Endothelial cell (in vitro differentiated cells): ENCODE data around the gene KLHL26. TPM values are rescaled to one million over a fixed set of nuclear protein-coding genes. Genes with fewer than 3 reads are reported as not detected.

Experiments
- DNase-seq: peaks from one replicate; pipeline ENCODE4 v3.0.0; 2021; ENCODE audit warnings: low spot score
- H3K27ac Mint-ChIP-seq: one replicate; pipeline ENCODE4 v1.8.0; 2021; ENCODE audit warnings: mixed read lengths, inconsistent platforms; ENCODE audit not compliant: unreplicated experiment
- H3K27me3 Mint-ChIP-seq: one replicate; pipeline ENCODE4 v1.8.0; 2021; ENCODE audit warnings: mild to moderate bottlenecking, moderate library complexity, mixed read lengths, inconsistent platforms; ENCODE audit not compliant: unreplicated experiment
- H3K36me3 Mint-ChIP-seq: one replicate; pipeline ENCODE4 v1.8.0; 2021; ENCODE audit warnings: mild to moderate bottlenecking, low read depth, mixed read lengths, inconsistent platforms; ENCODE audit not compliant: unreplicated experiment
- H3K4me1 Mint-ChIP-seq: one replicate; pipeline ENCODE4 v1.8.0; 2021; ENCODE audit warnings: mild to moderate bottlenecking, mixed read lengths, inconsistent platforms; ENCODE audit not compliant: unreplicated experiment
- H3K4me3 Mint-ChIP-seq: one replicate; pipeline ENCODE4 v1.8.0; 2021; ENCODE audit warnings: mild to moderate bottlenecking, mixed read lengths, inconsistent platforms; ENCODE audit not compliant: unreplicated experiment
- H3K9me3 Mint-ChIP-seq: one replicate; pipeline ENCODE4 v1.8.0; 2021; ENCODE audit warnings: mixed read lengths, inconsistent platforms; ENCODE audit not compliant: unreplicated experiment
- total RNA-seq: library from RNA; stranded (reverse); fragmentation: NEBNext Ultra II Directional; extraction: Animal tissue kit (Norgen Biotek cat#: 25700); gene quantifications from one replicate; pipeline ENCODE4 v1.2.1, GENCODE V29; 2021; ENCODE audit not compliant: unreplicated experiment
- TF ChIP-seq, protein P1 (sequence below): fragments of 200-600 bp; sonication (generic); IDR thresholded peaks from one replicate; pipeline ENCODE4 v1.5.0; 2021; ENCODE audit warnings: antibody characterized with exemption; ENCODE audit not compliant: unreplicated experiment

The KLHL26 gene
- total RNA-seq, 1 donor from 2014 or later: 5.1 TPM

DNA sequence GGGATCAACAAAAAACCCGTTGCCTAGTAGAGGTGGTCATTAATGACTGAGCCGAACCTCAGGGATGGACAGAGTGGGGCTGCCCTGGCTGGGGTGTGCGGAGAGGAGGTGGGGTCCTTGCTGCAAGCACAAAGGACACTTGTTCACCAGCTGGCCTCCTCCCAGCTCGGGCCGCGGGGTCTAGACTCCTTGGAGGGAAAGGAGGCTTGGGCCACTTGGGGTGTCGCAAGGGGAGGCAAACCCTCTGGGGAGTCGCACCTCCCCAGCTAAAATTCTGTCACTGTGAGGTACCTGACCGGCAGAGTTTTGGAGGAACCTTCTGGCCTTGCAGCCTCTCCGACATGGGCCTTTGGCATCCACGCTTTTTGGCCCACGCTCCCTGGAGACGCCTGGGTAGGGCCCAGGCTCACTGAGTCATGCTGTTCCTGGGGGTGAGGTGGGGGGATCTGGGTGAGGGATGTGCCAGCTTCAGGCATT lies 8.2 kb downstream of the KLHL26 start:
- TF ChIP-seq, protein P1, sequence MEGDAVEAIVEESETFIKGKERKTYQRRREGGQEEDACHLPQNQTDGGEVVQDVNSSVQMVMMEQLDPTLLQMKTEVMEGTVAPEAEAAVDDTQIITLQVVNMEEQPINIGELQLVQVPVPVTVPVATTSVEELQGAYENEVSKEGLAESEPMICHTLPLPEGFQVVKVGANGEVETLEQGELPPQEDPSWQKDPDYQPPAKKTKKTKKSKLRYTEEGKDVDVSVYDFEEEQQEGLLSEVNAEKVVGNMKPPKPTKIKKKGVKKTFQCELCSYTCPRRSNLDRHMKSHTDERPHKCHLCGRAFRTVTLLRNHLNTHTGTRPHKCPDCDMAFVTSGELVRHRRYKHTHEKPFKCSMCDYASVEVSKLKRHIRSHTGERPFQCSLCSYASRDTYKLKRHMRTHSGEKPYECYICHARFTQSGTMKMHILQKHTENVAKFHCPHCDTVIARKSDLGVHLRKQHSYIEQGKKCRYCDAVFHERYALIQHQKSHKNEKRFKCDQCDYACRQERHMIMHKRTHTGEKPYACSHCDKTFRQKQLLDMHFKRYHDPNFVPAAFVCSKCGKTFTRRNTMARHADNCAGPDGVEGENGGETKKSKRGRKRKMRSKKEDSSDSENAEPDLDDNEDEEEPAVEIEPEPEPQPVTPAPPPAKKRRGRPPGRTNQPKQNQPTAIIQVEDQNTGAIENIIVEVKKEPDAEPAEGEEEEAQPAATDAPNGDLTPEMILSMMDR: no peak
- no peak for DNase-seq
- peaks cover 6% of the 10 kb centered on the region for H3K4me1 Mint-ChIP-seq
- peaks cover 3% of the 10 kb centered on the region for H3K36me3 Mint-ChIP-seq
- H3K9me3 Mint-ChIP-seq: no peaks in the 10 kb centered on the region
- H3K27ac Mint-ChIP-seq: no peak overlapping the region
- no peak overlapping the region for H3K4me3 Mint-ChIP-seq
- peaks cover 8% of the 10 kb centered on the region for H3K27me3 Mint-ChIP-seq

DNA sequence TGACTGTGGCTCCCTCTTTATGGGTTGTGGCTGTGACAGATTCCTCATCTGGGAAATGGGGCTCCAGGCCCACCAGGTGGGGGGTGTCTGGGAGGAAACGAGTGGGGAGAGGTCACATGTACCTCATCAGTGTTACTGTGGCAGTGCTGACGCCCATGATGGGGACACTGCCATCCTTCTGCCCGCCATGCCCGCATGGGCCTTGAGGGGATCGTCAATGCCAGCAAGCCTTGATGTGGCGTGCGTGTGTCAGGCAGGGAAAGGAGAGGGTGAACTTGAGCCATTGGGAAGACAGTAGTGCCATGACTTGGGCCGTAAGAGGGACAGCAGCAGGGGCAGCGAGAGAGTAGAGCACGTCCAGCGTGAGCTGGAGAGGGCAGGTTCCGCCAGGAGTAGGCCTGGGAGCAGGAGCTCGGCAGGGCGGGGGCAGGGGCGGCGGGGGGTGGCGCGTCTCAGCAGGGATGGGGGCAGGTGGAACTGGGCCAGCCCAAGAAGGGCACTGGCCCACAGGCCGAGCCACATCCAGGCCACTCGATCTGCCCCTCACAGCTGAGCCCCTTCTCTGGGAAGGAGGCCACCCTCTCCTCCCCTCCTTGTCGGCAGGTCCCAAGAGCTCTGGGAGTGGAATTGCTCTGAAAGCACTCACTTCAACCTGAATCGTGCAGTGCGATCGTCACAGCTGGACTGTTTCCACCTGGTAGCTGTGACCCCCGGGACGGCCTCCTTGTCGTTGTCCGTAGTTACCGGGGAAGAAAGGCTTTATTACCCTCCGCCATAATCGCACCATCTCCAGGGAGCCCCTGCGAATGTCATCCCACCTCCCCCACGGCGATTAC lies 9.9 kb downstream of the KLHL26 start:
- peaks cover 4% of the 10 kb centered on the region for H3K36me3 Mint-ChIP-seq
- TF ChIP-seq, protein P1: no peak
- H3K27ac Mint-ChIP-seq: no peak overlapping the region
- H3K4me1 Mint-ChIP-seq: peaks cover 6% of the 10 kb centered on the region
- H3K9me3 Mint-ChIP-seq: no peaks in the 10 kb centered on the region
- H3K27me3 Mint-ChIP-seq: peaks cover 8% of the 10 kb centered on the region
- DNase-seq: no peak
- H3K4me3 Mint-ChIP-seq: peak overlapping the region; percentile 11

DNA sequence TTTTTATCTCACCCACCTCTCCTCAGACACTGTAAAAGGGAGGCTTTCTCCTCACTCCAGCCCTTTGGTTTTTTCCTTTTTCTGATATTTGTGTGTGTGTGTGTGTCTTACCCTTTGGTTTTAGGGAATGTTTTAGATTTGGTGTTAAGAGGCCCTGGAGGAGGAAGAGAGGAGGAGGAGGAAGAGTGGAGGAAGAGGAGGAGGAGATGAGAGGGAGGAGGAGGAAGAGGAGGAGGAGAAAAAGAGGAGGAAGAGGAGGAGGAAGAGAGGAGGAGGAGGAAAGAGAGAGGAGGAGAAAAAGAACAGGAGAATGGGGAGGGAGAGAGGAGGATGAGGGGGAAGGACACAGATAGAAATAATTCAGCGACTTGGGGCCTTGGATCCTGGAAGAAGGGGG lies 10.5 kb downstream of the KLHL26 start:
- H3K9me3 Mint-ChIP-seq: no peaks in the 10 kb centered on the region
- peaks cover 8% of the 10 kb centered on the region for H3K27me3 Mint-ChIP-seq
- TF ChIP-seq, protein P1: no peak
- no peak overlapping the region for H3K27ac Mint-ChIP-seq
- peaks cover 4% of the 10 kb centered on the region for H3K36me3 Mint-ChIP-seq
- H3K4me1 Mint-ChIP-seq: peaks cover 6% of the 10 kb centered on the region
- no peak for DNase-seq
- H3K4me3 Mint-ChIP-seq: peak overlapping the region; percentile 11

DNA sequence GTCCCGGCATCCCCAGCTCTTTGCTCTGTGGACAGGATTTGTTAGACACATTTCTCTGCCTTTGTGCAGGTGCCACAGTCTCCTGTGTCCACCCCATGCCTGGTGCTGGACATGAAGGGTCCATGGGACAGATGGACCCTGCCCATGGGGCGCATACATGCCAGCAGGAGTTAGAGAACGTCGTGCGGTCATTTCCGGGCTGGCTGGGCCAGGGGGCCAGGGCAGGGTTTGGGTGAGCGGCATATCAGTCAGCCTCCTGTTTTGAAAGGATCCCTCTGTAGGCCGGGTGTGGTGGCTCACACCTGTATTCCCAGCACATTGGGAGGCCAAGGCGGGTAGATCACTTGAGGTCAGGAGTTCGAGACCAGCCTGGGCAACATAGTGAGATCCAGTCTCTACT lies 11.0 kb downstream of the KLHL26 start:
- peaks cover 8% of the 10 kb centered on the region for H3K27me3 Mint-ChIP-seq
- H3K27ac Mint-ChIP-seq: no peak overlapping the region
- TF ChIP-seq, protein P1: no peak
- H3K36me3 Mint-ChIP-seq: peaks cover 4% of the 10 kb centered on the region
- peaks cover 6% of the 10 kb centered on the region for H3K4me1 Mint-ChIP-seq
- no peak overlapping the region for H3K4me3 Mint-ChIP-seq
- DNase-seq: no peak
- no peaks in the 10 kb centered on the region for H3K9me3 Mint-ChIP-seq

DNA sequence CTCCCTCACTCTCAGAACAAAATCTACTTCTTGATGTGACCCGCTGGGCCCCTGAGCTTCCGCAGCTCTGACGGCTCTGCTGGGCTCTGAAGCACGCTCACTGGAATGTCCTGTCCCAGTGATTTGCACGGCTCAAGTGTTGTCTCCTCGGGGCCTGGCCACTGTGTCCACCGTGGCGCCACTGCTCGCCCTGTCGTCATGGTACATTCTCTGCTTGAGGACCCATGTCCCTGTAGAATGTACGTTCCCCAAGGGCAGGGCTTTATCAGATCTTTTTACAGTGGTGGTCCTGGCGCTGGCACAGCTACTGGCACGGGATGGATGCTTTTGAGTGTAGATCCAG lies 12.1 kb downstream of the KLHL26 start:
- H3K4me1 Mint-ChIP-seq: peaks cover 6% of the 10 kb centered on the region
- no peak overlapping the region for H3K27ac Mint-ChIP-seq
- no peak for DNase-seq

More for the DNA sequence above, 12.1 kb downstream of the KLHL26 start:
- TF ChIP-seq, protein P1: no peak
- H3K36me3 Mint-ChIP-seq: peaks cover 4% of the 10 kb centered on the region
- peaks cover 8% of the 10 kb centered on the region for H3K27me3 Mint-ChIP-seq
- H3K4me3 Mint-ChIP-seq: no peak overlapping the region
- H3K9me3 Mint-ChIP-seq: no peaks in the 10 kb centered on the region
